ENCODE measurements around the gene CLIP2.

CLIP2 gene

GRCh38 chr7:74404388-74404700 is 115.1 kb downstream of the CLIP2 start:
- POLR2A ChIA-PET (ENCODE audit: low non-redundant PET), result no interaction called here
- no peak for TF ChIP-seq CTCF (conservative IDR thresholded peaks at IDR 0.05; ENCODE audit: low read depth)
- CTCF ChIA-PET, result interaction anchor here (0.6 to 0.8 kb wide), 3 partner anchors 10 to 775 kb away, joined by 4 read pairs; no protein-coding TSS in a partner anchor
- peak overlapping the region; percentile 0; the same call in 1 of the 2 replicates for H3K27ac ChIP-seq
- DNase-seq (ENCODE audit: low spot score), result no peak

GRCh38 chr7:74404741-74405140 is 115.5 kb downstream of the CLIP2 start:
- CTCF ChIA-PET, result interaction anchor here (0.6 to 0.9 kb wide), 6 partner anchors 84 to 776 kb away, joined by 3 to 6 read pairs (median 4); no protein-coding TSS in a partner anchor
- POLR2A ChIA-PET (ENCODE audit: low non-redundant PET), result no interaction called here
- DNase-seq (ENCODE audit: low spot score), result no peak
- peak overlapping the region; percentile 0; the same call in 1 of the 2 replicates for H3K27ac ChIP-seq
- TF ChIP-seq CTCF (conservative IDR thresholded peaks at IDR 0.05; ENCODE audit: low read depth), result no peak

DNA sequence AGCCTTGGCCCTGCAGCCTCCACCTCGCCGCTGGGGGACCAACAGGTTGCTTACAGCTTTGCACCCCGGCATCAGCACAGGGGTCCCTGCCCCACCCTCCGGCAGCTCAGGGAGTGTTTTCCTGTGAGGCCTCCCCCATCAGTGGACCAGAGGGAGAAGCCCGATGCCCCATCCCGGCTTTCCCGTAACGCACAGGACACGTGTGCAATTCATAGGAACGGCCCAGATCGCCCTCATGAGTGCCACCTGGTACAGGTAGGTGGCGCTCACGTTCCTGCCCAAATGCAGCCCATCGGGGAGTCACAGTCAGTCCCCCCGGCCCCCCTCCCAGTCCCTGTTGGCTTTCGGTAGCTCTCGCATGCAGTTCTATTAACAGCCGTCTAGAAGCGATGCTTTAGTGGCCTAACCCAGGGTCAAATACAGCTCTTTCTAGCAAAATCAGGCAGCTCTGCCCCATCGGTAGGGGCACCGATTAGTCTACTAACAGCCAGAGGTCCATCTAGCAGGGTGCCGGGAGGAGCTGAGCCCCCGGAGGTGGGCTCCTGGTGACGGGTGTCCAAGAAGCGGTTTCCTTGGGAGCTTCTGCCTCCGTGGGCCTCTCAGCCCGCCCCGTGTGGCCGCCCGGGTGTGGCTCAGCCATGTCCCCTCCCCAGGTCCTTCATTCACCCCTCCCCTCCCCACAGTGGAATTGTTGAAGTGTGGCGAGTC is 116.1 kb downstream of the CLIP2 start:
- H3K27ac ChIP-seq, result peak overlapping the region; percentile 1; the same call in 1 of the 2 replicates
- CTCF ChIA-PET, result interaction anchor here (0.6 to 0.9 kb wide), 12 partner anchors 34 to 413 kb away, joined by 3 to 6 read pairs (median 3); no protein-coding TSS in a partner anchor
- TF ChIP-seq CTCF (conservative IDR thresholded peaks at IDR 0.05; ENCODE audit: low read depth), result peak; percentile 61
- POLR2A ChIA-PET (ENCODE audit: low non-redundant PET), result no interaction called here
- DNase-seq (ENCODE audit: low spot score), result peak; percentile 28

- peak overlapping the region; percentile 1; the same call in 1 of the 2 replicates for H3K27ac ChIP-seq
- TF ChIP-seq CTCF (conservative IDR thresholded peaks at IDR 0.05; ENCODE audit: low read depth), result no peak
- DNase-seq (ENCODE audit: low spot score), result no peak
- POLR2A ChIA-PET (ENCODE audit: low non-redundant PET), result no interaction called here
- CTCF ChIA-PET, result interaction anchor here (0.6 to 0.9 kb wide), 8 partner anchors 34 to 277 kb away, joined by 3 to 5 read pairs (median 3); no protein-coding TSS in a partner anchor
Observed at GRCh38 chr7:74405899-74406512, 116.8 kb downstream of the CLIP2 start.

- DNase-seq (ENCODE audit: low spot score), result no peak
- TF ChIP-seq CTCF (conservative IDR thresholded peaks at IDR 0.05; ENCODE audit: low read depth), result no peak
- CTCF ChIA-PET, result interaction anchor here (0.8 kb wide), 1 partner anchor 9 kb away, joined by 3 read pairs; no protein-coding TSS in a partner anchor
- POLR2A ChIA-PET (ENCODE audit: low non-redundant PET), result no interaction called here
- no peak overlapping the region for H3K27ac ChIP-seq
Observed at GRCh38 chr7:74407958-74408357, 118.8 kb downstream of the CLIP2 start.

DNA sequence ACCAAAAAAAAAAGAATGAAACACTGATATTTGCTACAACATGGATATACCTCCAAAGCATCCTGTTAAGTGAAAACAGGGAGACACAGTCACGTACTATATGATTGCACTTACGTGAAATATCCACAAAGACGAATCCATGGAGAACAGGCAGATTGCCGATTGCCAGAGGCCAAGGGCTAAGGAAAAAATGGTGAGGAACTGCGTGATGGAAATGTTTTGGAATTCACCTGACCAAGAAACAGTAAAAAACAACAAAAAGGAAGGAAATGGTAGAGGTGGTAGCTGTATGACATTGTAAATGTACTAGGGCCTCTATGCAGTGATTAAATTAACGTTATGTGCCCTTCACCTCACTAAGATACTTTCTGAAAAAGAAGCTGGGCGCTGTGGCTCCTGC is 120.4 kb downstream of the CLIP2 start:
- CTCF ChIA-PET, result interaction anchor here (0.7 to 2.2 kb wide), 3 partner anchors 202 to 629 kb away, joined by 3 to 10 read pairs (median 4); no protein-coding TSS in a partner anchor
- no peak for TF ChIP-seq CTCF (conservative IDR thresholded peaks at IDR 0.05; ENCODE audit: low read depth)

More for the DNA sequence above, 120.4 kb downstream of the CLIP2 start:
- no peak for DNase-seq (ENCODE audit: low spot score)
- no peak overlapping the region for H3K27ac ChIP-seq
- POLR2A ChIA-PET (ENCODE audit: low non-redundant PET), result no interaction called here

Measured in RWPE1 (cell line).